ENCODE measurements around the gene LGR5.

LGR5 gene

GRCh38 chr12:71591601-71592000, 152.0 kb downstream of the LGR5 start:
- DNase-seq (ENCODE audit: low read depth in 2 of 2, low spot score in 1 of 2) = no peak

- no peak for DNase-seq (ENCODE audit: low read depth in 2 of 2, low spot score in 1 of 2)
Measured at GRCh38 chr12:71592841-71593240, 153.2 kb downstream of the LGR5 start.

GRCh38 chr12:71594214-71594948, 154.8 kb downstream of the LGR5 start:
- DNase-seq (ENCODE audit: low read depth in 2 of 2, low spot score in 1 of 2) = no peak

GRCh38 chr12:71599210-71599609, 159.6 kb downstream of the LGR5 start:
- DNase-seq (ENCODE audit: low read depth in 2 of 2, low spot score in 1 of 2) = no peak

- DNase-seq (ENCODE audit: low read depth in 2 of 2, low spot score in 1 of 2) = no peak
Measured at GRCh38 chr12:71601546-71601945, 161.9 kb downstream of the LGR5 start.

GRCh38 chr12:71602761-71603577, 163.4 kb downstream of the LGR5 start:
- no peak for DNase-seq (ENCODE audit: low read depth in 2 of 2, low spot score in 1 of 2)

- DNase-seq (ENCODE audit: low read depth in 2 of 2, low spot score in 1 of 2) = no peak
Measured at GRCh38 chr12:71605039-71605438, 165.4 kb downstream of the LGR5 start.

GRCh38 chr12:71607494-71608330, 168.1 kb downstream of the LGR5 start:
- DNase-seq (ENCODE audit: low read depth in 2 of 2, low spot score in 1 of 2) = no peak

- DNase-seq (ENCODE audit: low read depth in 2 of 2, low spot score in 1 of 2) = no peak
Measured at GRCh38 chr12:71610031-71610795, 170.6 kb downstream of the LGR5 start.

- DNase-seq (ENCODE audit: low read depth in 2 of 2, low spot score in 1 of 2) = no peak
Measured at GRCh38 chr12:71621938-71622337, 182.3 kb downstream of the LGR5 start.

- DNase-seq (ENCODE audit: low read depth in 2 of 2, low spot score in 1 of 2) = no peak
Measured at GRCh38 chr12:71625476-71625875, 185.9 kb downstream of the LGR5 start.

GRCh38 chr12:71626098-71626497, 186.5 kb downstream of the LGR5 start:
- no peak for DNase-seq (ENCODE audit: low read depth in 2 of 2, low spot score in 1 of 2)

- DNase-seq (ENCODE audit: low read depth in 2 of 2, low spot score in 1 of 2) = no peak
Measured at GRCh38 chr12:71626768-71627167, 187.2 kb downstream of the LGR5 start.

GRCh38 chr12:71627438-71628002, 187.9 kb downstream of the LGR5 start:
- DNase-seq (ENCODE audit: low read depth in 2 of 2, low spot score in 1 of 2) = no peak
